Body of pancreas (tissue), 4 donors: ENCODE data around the gene TMEM107.

Experiments
- CTCF ChIP-seq, 7 experiments: fragments of 450-650 bp in 4 of 7; fragments of 200-600 bp in 3 of 7; sonication (generic) in 3 of 7; IDR thresholded peaks; one replicate each; pipeline ENCODE4 v1.5.1; 2016 to 2019; ENCODE audit warnings: antibody characterized with exemption in 7 of 7
- POLR2A ChIP-seq, 3 donors: fragments of 450-650 bp; IDR thresholded peaks; one replicate each; pipeline ENCODE4 v1.6.1; 2016; ENCODE audit warnings: antibody characterized with exemption in 3 of 3, mild to moderate bottlenecking in 2 of 3

- TF ChIP-seq CTCF (IDR thresholded peaks at IDR 0.05) (no peak), POLR2A (IDR thresholded peaks at IDR 0.05) (peak in 1 of 3 donors; percentile 37)
These were observed 45.6 kb upstream of the TMEM107 start for GRCh38 chr17:8221663-8222379.
